HEK293T (cell line): ENCODE measurements around the gene NPEPL1.
A peak's percentile ranks its signal among the peaks of the same experiment; 100 is the strongest.

Source experiments
- CTCF ChIA-PET: fragments of 350-600 bp; formaldehyde crosslinking; extraction: SDS; loops from one replicate; lab custom pipeline; 2021; ENCODE audit warnings: antibody characterized with exemption, inconsistent platforms; lab: Yijun Ruan, JAX
- POLR2A ChIA-PET: fragments of 350-600 bp; formaldehyde crosslinking; extraction: SDS; loops from one replicate; lab custom pipeline; 2020; ENCODE audit warnings: antibody characterized with exemption, inconsistent platforms; lab: Yijun Ruan, JAX
- DNase-seq: peaks from one replicate; pipeline ENCODE4 v3.0.0; 2012; ENCODE audit warnings: mixed read lengths; ENCODE audit errors: extremely low spot score
- ARNT ChIP-seq: fragments of 450-650 bp; IDR thresholded peaks from 2 replicates; pipeline ENCODE4 v1.6.1; 2017; ENCODE audit warnings: mild to moderate bottlenecking
- BHLHE40 ChIP-seq: fragments of 450-650 bp; IDR thresholded peaks from 2 replicates; pipeline ENCODE4 v1.6.1; 2016; ENCODE audit warnings: mild to moderate bottlenecking, moderate library complexity, borderline replicate concordance
- CTBP1 ChIP-seq: fragments of 450-650 bp; IDR thresholded peaks from 2 replicates; pipeline ENCODE4 v1.6.1; 2016; ENCODE audit warnings: borderline replicate concordance
- ELF4 ChIP-seq: fragments of 450-650 bp; IDR thresholded peaks from 2 replicates; pipeline ENCODE4 v1.6.1; 2017; ENCODE audit warnings: antibody characterized with exemption
- FOXA1 ChIP-seq: fragments of 450-650 bp; IDR thresholded peaks from 2 replicates; pipeline ENCODE4 v1.6.1; 2016; ENCODE audit warnings: mild to moderate bottlenecking
- FOXK2 ChIP-seq: fragments of 450-650 bp; IDR thresholded peaks from 2 replicates; pipeline ENCODE4 v1.6.1; 2016; ENCODE audit warnings: mild to moderate bottlenecking
- FOXM1 ChIP-seq: fragments of 450-650 bp; IDR thresholded peaks from 2 replicates; pipeline ENCODE4 v1.6.1; 2017; ENCODE audit warnings: mild to moderate bottlenecking, borderline replicate concordance
- HDGF ChIP-seq: fragments of 450-650 bp; IDR thresholded peaks from 2 replicates; pipeline ENCODE4 v1.6.1; 2017; ENCODE audit warnings: antibody characterized with exemption, borderline replicate concordance
- L3MBTL2 ChIP-seq: fragments of 450-650 bp; conservative IDR thresholded peaks from 2 replicates; pipeline ENCODE4 v1.6.1; 2016; ENCODE audit warnings: mild to moderate bottlenecking
- LEF1 ChIP-seq: fragments of 450-650 bp; IDR thresholded peaks from 2 replicates; pipeline ENCODE4 v1.6.1; 2017; ENCODE audit warnings: mild to moderate bottlenecking, borderline replicate concordance
- NFRKB ChIP-seq: fragments of 450-650 bp; IDR thresholded peaks from 2 replicates; pipeline ENCODE4 v1.6.1; 2016; ENCODE audit warnings: mild to moderate bottlenecking, moderate library complexity
- SP1 ChIP-seq: fragments of 450-650 bp; IDR thresholded peaks from 2 replicates; pipeline ENCODE4 v1.6.1; 2017
- SUZ12 ChIP-seq: fragments of 450-650 bp; IDR thresholded peaks from 2 replicates; pipeline ENCODE4 v1.6.1; 2016; ENCODE audit warnings: mild to moderate bottlenecking
- TARDBP ChIP-seq: fragments of 450-650 bp; IDR thresholded peaks from 2 replicates; pipeline ENCODE4 v1.6.1; 2016
- ZNF384 ChIP-seq: fragments of 450-650 bp; IDR thresholded peaks from 2 replicates; pipeline ENCODE4 v1.6.1; 2016
- TF ChIP-seq, protein P1 (sequence below): fragments of 450-650 bp; IDR thresholded peaks from 2 replicates; pipeline ENCODE4 v1.6.1; 2016

Gene NPEPL1

DNA sequence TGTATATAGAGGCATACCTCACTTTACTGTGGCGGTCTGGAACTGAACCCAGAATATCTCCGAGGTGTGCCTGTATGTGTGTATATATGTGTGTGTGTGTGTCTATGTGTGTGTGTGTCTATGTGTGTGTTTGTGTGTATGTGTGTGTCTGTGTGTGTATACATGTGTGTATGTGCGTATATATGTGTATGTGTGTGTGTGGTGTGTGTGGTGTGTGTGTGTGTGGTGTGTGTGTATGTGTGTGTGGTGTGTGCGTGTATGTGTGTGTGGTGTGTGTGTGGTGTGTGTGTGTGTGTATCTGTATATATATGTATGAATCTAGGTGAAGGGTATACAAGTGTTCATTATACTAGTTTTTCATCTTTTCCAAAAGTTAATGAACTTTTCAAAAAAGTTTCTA, 4.2 kb upstream of the NPEPL1 start:
- no peak for DNase-seq
- TF ChIP-seq TARDBP = peak; percentile 36; the same call in 1 of the 2 replicates
- TF ChIP-seq HDGF = no peak
- POLR2A ChIA-PET = no interaction called here
- CTCF ChIA-PET = no interaction called here

DNA sequence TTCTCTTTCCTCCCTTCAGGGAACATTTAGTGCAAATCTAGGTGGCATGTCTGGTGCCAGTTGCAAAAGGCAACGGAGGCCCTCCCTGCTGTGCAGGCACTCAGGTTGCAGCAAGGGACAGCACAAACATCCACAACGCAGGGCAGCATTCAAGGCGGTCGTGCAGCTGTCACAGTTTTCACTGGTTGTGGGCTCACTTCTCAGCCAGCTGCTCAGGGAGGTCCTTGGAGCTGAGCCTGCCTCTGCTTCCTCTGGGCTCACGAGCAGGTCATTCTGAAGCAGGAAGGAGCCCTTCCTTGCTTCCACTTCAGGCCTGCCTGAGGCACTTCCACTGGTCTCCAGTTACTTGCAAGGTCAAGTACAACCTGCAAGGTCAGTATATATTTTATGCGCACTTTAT, 3.8 kb upstream of the NPEPL1 start:
- POLR2A ChIA-PET = no interaction called here
- no peak for TF ChIP-seq FOXA1
- TF ChIP-seq ZNF384 = no peak
- TF ChIP-seq CTBP1 = no peak
- TF ChIP-seq SP1 = no peak
- no peak for TF ChIP-seq FOXM1
- TF ChIP-seq SUZ12 = no peak
- TF ChIP-seq FOXK2 = no peak
- no peak for TF ChIP-seq NFRKB
- DNase-seq = no peak
- CTCF ChIA-PET = no interaction called here

DNA sequence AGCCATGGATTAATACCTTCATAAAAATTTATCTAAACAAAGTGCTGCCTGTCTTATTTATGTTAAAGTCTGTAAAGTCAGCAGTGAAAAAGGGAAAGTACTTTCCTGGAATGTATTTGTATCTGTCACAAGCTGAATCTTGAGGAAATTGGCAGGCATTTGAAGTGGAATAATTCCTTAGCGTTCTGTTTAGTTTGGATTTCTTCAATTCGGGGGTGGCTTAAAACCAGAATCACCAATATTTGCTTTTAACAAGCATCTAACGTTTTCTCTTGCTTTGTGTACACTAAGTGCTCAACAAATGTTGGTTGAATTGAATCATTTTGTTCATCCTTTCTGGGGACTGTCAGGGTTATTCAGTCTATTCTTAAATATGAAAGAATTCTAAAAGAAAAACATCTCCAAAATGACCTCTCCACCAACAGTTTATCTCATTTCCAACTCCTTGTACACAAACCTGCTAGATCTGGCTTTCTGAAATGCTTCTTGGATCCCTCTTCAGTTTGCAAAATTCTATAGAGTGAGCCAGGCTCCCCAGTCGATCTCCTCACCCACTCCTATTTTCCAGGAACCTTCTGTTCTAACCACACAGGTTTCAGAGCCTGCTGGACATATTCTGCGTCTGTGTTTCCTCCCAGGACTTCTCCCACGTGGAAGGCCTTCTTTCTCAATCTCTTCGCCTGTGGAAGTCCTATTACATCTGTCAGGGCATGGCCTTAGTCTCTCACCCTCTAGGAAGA, 2.0 kb upstream of the NPEPL1 start:
- ChIA-PET POLR2A (no interaction called here), CTCF (interaction anchor here (0.6 kb wide), 1 partner anchor 1253 kb away, joined by 3 read pairs; no protein-coding TSS in a partner anchor)
- TF ChIP-seq L3MBTL2 (no peak), NFRKB (no peak), ARNT (no peak), ELF4 (no peak), HDGF (no peak), CTBP1 (no peak)
- TF ChIP-seq, protein P1, sequence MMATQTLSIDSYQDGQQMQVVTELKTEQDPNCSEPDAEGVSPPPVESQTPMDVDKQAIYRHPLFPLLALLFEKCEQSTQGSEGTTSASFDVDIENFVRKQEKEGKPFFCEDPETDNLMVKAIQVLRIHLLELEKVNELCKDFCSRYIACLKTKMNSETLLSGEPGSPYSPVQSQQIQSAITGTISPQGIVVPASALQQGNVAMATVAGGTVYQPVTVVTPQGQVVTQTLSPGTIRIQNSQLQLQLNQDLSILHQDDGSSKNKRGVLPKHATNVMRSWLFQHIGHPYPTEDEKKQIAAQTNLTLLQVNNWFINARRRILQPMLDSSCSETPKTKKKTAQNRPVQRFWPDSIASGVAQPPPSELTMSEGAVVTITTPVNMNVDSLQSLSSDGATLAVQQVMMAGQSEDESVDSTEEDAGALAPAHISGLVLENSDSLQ = no peak
- no peak for DNase-seq

DNA sequence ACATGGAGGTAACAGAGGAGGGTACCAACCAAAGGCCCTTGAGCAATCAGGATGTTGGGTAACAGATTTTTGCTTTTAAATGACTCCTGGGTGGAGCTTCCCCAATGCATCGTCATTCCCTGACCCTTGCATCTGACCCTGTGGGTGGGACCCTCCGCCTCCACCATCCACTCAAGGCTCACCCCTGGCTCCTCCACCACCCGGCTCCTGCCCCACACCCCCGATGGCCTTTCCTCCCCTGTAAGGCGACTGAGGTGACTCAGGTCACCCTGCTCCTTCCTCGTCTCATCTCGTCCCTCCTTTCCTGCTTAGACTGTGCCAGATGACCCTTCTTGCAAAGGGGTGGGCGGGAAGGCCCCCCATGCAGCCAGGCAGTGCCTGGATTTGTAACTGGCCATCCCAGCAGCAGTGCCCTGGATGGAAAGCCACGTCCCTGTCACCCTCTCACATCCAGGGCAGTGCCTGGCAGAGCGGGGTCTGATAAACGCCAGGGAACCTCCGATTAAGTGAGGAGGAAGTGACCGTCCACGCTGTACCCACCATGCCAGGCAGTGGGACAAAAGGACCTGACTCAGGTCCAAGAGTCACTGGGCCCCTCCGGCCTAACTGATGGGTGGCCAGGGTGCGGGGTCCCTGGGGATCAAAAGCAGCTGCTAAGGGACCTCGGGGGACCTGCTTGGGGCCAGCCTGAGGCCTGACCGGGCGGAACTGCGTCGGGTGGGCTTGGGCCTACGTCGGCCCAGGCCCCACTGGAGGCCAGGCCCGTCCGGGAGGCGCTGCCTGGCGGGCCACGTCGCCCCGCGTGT, 624 bp upstream of the NPEPL1 start:
- POLR2A ChIA-PET = no interaction called here
- CTCF ChIA-PET = no interaction called here
- no peak for DNase-seq
- TF ChIP-seq ELF4 = no peak
- no peak for TF ChIP-seq BHLHE40
- TF ChIP-seq ARNT = no peak
- TF ChIP-seq NFRKB = no peak
- TF ChIP-seq FOXM1 = no peak
- TF ChIP-seq, protein P1 = no peak
- TF ChIP-seq FOXK2 = no peak
- no peak for TF ChIP-seq L3MBTL2
- no peak for TF ChIP-seq TARDBP
- no peak for TF ChIP-seq CTBP1
- TF ChIP-seq SUZ12 = no peak

DNA sequence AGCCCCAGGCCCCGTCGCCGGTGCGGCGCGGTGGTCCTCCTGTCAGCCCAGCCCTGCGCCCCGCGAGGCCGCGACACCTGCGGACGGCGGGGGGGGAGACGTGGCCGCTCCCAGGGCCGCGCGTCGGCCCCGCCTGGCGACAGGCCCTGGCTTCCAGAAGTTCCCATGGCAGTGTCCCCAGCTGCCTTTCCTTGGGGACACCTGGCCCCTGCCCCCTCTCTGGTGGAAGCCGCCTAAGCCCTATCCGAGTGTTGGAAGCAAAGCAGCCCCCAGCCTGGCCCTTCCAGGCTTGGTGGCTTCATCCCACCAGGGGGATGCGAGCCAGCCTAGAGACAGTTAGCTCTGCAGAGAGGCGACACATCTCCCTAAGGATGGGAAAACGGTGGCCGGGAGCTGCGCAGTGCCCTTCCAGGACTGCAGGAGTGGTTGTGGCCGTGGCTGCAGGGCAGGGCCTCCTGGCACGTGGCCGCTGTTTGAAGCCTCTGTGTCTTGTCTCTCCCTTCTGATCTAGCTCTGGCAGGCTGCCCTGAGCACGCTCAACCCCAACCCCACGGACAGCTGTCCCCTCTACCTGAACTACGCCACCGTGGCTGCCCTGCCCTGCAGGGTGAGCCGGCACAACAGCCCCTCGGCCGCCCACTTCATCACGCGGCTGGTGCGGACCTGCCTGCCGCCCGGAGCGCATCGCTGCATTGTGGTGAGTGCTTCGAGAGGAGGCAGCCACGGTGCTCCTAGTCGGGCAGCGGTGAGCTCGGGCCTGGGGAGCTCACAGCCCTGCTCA, 816 bp downstream of the NPEPL1 start:
- no peak for TF ChIP-seq ZNF384
- no peak for TF ChIP-seq LEF1
- TF ChIP-seq, protein P1 = no peak
- ChIA-PET POLR2A (no interaction called here), CTCF (no interaction called here)
- DNase-seq = no peak

DNA sequence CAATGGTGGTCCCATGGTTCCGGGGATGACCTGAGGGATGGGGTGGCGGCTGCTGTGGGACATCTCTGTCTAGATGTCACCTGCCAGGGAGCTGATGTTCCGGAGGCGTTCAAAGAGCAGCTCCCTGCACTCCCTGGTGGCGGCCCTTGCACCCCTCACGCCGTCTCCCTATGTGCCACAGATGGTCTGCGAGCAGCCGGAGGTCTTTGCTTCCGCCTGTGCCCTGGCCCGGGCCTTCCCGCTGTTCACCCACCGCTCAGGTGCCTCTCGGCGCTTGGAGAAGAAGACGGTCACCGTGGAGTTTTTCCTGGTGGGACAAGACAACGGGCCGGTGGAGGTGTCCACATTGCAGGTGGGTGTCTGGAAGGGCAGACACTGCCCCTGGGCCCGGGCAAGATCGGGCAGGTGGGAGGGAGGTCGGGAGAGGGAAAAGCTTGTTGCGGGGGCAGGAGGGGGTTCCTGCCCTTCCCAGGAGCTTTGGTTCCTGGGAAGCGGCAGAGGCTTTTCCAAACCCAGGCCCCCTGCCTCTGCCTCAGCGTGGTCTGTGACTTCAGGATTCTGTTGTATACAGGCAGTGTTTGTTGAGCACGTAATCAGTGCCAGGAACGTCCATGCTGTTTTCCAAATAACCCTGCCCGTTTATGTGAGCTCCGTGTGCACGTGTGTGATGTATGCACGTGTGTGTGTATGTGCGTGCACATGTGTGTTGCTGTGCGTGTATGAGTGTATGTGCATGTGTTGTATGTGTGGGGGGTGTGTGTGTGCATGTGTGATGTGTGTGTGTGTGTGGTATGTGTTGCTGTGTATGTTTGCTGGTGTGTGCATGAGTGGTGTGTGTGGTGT, 1.9 kb downstream of the NPEPL1 start:
- ChIA-PET POLR2A (interaction anchor here (1.4 kb wide), 1 partner anchor 43 kb away, joined by 4 read pairs; the partner anchor contains the start of gene STX16), CTCF (no interaction called here)
- DNase-seq = no peak
- TF ChIP-seq, protein P1 = no peak
- no peak for TF ChIP-seq FOXK2
- no peak for TF ChIP-seq ELF4
- no peak for TF ChIP-seq CTBP1
- no peak for TF ChIP-seq NFRKB
- no peak for TF ChIP-seq FOXM1
- no peak for TF ChIP-seq L3MBTL2
